ENCODE measurements around the gene STXBP1.
A peak's percentile ranks its signal among the peaks of the same experiment; 100 is the strongest.

STXBP1 gene

DNA sequence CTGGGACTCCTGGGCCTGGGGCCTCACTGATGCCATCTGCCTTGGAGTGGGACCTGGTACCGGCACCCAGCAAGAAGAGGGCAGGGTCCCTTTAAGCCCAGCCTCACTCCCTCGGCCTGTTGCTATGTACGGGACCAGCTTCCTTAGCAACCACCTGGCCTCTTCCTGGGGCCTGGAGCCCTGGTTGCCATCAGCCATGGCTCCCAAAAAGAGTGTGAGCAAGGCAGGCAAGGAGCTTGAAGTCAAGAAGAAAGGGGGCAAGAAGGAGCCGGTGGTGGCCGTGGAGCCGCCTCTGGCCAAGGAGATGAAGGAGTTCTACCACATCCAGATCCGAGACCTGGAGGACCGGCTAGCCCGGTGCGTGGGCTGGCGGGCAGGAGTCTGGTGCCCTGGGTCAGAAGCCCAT, 94.8 kb downstream of the STXBP1 start, which contains the start of gene CFAP157:
TSS of gene CFAP157 (plus strand) at position 153 of the 406 bp plus-strand sequence. CDS start at position 197, 44 bp downstream.
- no peak within 1 kb of the TSS for H3K27ac Mint-ChIP-seq
- no peaks in the 10 kb centered on the region for H3K36me3 Mint-ChIP-seq (ENCODE audit: low read depth)
- TF ChIP-seq, protein P1, sequence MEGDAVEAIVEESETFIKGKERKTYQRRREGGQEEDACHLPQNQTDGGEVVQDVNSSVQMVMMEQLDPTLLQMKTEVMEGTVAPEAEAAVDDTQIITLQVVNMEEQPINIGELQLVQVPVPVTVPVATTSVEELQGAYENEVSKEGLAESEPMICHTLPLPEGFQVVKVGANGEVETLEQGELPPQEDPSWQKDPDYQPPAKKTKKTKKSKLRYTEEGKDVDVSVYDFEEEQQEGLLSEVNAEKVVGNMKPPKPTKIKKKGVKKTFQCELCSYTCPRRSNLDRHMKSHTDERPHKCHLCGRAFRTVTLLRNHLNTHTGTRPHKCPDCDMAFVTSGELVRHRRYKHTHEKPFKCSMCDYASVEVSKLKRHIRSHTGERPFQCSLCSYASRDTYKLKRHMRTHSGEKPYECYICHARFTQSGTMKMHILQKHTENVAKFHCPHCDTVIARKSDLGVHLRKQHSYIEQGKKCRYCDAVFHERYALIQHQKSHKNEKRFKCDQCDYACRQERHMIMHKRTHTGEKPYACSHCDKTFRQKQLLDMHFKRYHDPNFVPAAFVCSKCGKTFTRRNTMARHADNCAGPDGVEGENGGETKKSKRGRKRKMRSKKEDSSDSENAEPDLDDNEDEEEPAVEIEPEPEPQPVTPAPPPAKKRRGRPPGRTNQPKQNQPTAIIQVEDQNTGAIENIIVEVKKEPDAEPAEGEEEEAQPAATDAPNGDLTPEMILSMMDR (IDR thresholded peaks at IDR 0.05; ENCODE audit: unreplicated experiment in 3 of 3) = no peak
- peaks cover 26% of the 10 kb centered on the region for H3K4me1 Mint-ChIP-seq
- peaks cover 4% of the 10 kb centered on the region for H3K27me3 Mint-ChIP-seq (ENCODE audit: low read depth)
- peak within 1 kb of the TSS in 2 of 3 experiments; percentile 59 to 67 for H3K4me3 Mint-ChIP-seq
- no peaks in the 10 kb centered on the region for H3K9me3 Mint-ChIP-seq

GRCh38 chr9:127707766-127708165, 95.7 kb downstream of the STXBP1 start:
- Mint-ChIP-seq H3K36me3 (ENCODE audit: low read depth) (no peaks in the 10 kb centered on the region), H3K4me3 (no peak overlapping the region), H3K4me1 (peaks cover 26% of the 10 kb centered on the region), H3K9me3 (no peaks in the 10 kb centered on the region), H3K27ac (no peak overlapping the region), H3K27me3 (ENCODE audit: low read depth) (peaks cover 4% of the 10 kb centered on the region)
- TF ChIP-seq, protein P1 (IDR thresholded peaks at IDR 0.05; ENCODE audit: unreplicated experiment in 3 of 3) = no peak

DNA sequence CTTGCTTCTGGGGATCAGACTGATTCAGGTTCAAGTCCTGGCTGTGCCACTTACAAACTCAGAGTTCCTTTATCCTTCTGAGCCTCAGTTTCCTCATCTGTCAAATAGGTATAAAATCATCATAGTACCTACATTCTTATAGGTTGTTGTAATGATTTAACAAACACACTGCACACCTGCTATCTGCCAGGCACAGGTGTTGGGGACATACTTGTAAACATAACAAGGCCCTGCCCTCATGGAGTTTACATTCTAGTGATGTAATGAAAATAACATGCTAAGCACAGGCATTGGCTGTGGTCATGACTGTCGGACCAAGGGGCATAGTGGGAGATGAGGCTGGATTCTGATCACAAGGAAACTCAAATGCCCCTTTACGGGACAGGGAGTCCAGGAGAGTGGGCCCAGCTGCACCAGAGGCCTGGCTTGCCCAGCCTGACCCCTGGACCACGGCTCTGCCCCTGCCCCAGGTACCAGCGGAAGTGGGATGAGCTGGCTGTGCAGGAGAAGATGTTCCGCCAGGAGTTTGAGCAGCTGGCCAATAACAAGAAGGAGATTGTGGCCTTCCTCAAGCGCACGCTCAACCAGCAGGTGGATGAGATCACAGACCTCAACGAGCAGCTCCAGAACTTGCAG, 97.0 kb downstream of the STXBP1 start:
- peaks cover 26% of the 10 kb centered on the region for H3K4me1 Mint-ChIP-seq
- H3K27me3 Mint-ChIP-seq (ENCODE audit: low read depth) = no peaks in the 10 kb centered on the region
- no peaks in the 10 kb centered on the region for H3K36me3 Mint-ChIP-seq (ENCODE audit: low read depth)
- H3K27ac Mint-ChIP-seq = no peak overlapping the region
- H3K9me3 Mint-ChIP-seq = no peaks in the 10 kb centered on the region
- TF ChIP-seq, protein P1 (IDR thresholded peaks at IDR 0.05; ENCODE audit: unreplicated experiment in 3 of 3) = no peak
- H3K4me3 Mint-ChIP-seq = no peak overlapping the region

DNA sequence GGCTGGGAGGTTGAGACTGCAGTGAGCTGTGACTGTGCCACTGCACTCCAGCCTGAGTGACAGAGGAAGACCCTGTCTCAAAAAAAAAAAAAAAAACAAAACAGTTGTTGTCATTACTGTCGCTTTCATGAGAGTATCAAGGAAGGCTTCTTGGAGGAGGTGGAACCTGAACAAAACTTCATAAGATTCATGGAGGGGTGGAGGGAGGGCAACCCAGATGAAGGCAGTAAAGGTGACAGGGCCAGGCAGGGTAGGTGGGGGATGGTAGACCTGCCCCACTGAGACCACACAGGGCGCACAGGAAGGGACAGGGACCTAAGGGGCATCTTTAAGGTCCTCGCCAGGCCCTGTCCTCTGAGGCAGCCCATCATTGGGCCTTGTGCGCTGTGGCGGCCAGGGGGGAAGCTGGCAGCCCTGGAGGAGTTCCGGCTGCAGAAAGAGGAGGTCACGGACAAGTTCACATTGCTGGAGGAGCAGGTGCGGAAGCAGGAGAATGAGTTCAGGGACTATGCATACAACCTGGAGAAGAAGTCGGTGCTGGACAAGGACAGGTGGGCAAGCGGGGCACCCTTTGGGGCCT, 98.2 kb downstream of the STXBP1 start:
- H3K27me3 Mint-ChIP-seq (ENCODE audit: low read depth) = no peaks in the 10 kb centered on the region
- H3K4me3 Mint-ChIP-seq = peak overlapping the region in 2 of 3 experiments; percentile 16 to 35
- no peak overlapping the region for H3K27ac Mint-ChIP-seq
- H3K9me3 Mint-ChIP-seq = no peaks in the 10 kb centered on the region
- no peaks in the 10 kb centered on the region for H3K36me3 Mint-ChIP-seq (ENCODE audit: low read depth)
- TF ChIP-seq, protein P1 (IDR thresholded peaks at IDR 0.05; ENCODE audit: unreplicated experiment in 3 of 3) = no peak
- H3K4me1 Mint-ChIP-seq = peaks cover 21% of the 10 kb centered on the region

DNA sequence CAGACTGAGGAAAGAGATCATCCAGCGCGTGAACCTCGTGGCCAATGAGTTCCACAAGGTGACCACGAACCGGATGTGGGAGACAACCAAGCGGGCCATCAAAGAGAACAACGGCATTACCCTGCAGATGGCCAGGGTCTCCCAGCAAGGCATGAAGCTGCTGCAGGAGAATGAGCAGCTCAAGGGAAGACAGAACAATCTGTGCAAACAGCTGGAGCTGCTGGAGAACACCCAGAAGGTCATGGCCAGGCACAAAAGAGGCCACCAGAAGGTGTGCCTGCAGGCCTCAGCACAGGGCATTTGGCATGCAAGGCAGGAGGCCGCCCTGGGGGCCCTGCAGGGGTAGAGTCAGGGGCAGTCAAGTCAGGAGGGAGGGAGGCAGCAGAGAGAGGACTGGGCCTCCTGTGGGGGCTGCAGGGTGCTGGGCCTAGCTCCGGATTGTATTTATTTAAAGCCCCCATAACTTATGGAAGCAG, 99.2 kb downstream of the STXBP1 start:
- H3K36me3 Mint-ChIP-seq (ENCODE audit: low read depth) = no peaks in the 10 kb centered on the region
- H3K27ac Mint-ChIP-seq = peak overlapping the region; percentile 44 to 51 (median 49)
- peak overlapping the region; percentile 62 to 63 (median 62) for H3K4me3 Mint-ChIP-seq
- peaks cover 21% of the 10 kb centered on the region for H3K4me1 Mint-ChIP-seq
- no peaks in the 10 kb centered on the region for H3K27me3 Mint-ChIP-seq (ENCODE audit: low read depth)
- H3K9me3 Mint-ChIP-seq = no peaks in the 10 kb centered on the region
- TF ChIP-seq, protein P1 (IDR thresholded peaks at IDR 0.05; ENCODE audit: unreplicated experiment in 3 of 3) = no peak

All from nephron (organoid).